Measurements from ENCODE around the gene TTC21A. TPM values are rescaled to one million over a fixed set of nuclear protein-coding genes. Genes with fewer than 3 reads are reported as not detected.

The TTC21A gene
- total and polyA plus RNA-seq, 2 experiments from 2014 or later, result 1.8 to 2.0 TPM

DNA sequence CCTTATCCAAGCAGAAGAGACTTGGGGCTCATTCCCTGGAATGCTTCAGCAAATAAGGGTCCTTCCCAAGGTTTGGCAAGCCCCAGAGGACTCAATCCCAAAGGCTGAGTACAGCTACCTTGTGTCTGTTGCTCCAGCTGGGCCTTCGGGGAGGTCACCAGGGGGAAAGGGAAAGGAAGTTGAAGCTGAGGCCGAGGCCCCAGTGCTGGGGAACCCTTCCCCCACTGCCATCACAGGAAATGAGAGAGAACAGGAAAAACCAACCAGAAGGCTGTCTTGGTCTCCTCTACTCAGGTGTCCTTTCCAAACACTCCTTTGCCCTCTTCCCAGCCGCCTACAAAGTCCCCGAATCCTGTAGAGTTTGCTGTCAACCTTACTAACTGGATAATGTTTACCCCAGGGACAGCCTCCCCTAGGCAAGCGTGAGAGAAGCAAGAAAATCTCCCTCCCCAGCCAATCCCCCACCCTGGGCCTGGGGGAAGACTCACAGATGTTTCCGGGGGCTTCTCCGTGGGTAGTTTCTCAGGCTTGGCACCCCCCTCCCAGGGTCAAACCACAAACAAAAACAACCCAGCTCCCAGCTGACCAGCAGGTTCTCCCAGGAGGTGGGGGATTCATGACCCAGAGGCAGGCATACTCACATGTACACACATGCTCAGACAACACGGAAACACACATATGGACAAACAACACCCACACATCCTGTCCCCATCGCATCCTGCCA lies 40.4 kb downstream of the TTC21A start:
- peak; percentile 61 for DNase-seq (ENCODE audit: low spot score)
- peaks cover 55% of the 10 kb centered on the region for H3K4me1 ChIP-seq (ENCODE audit: insufficient read depth)
- peak overlapping the region; percentile 33; the same call in 1 of the 2 replicates for H3K4me3 ChIP-seq

DNA sequence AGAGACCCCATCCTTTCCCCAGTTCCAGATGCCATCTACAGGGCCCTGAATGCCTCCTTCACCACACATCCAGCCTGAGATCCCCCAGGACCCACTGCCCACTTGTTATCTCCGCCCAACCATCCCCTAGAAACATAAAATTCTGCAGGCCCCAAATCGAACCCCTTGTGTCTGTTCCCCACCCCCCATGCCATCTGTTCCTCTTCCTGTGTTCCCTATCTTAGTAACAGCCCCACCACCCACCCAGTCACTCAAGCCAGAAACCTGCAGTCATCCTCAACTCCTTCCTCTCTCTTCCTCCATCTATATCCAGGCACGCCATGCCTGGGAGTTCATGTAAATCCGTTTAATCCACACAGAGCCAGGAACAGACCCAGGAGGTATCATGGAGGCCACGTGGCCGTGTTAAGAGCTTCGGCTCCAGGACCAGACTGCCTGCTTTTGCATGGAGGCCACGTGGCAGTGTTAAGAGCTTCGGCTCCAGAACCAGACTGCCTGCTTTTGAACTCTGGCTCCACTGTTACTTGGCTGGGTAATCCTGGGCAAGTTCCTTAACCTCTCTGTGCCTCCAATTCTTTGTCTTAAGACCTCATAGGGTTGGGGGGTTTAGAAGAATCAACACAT lies 41.1 kb downstream of the TTC21A start:
- Histone ChIP-seq H3K4me1 (ENCODE audit: insufficient read depth) (peaks cover 55% of the 10 kb centered on the region), H3K4me3 (0 out of 2 replicates have a peak overlapping the region, but pooled peaks have one; percentile 13), H3K27me3 (ENCODE audit: insufficient read depth) (no peaks in the 10 kb centered on the region), H3K4me2 (peak overlapping the region; percentile 75), H3K9me2 (ENCODE audit: insufficient read depth) (no peaks in the 10 kb centered on the region), H3F3A (replicated peaks; ENCODE audit: low read depth) (peaks cover 11% of the 10 kb centered on the region), H2AFZ (no peak overlapping the region), H3K36me3 (ENCODE audit: insufficient read depth) (peaks cover 12% of the 10 kb centered on the region; the same call in 1 of the 2 replicates), H3K79me2 (replicated peaks; ENCODE audit: insufficient read depth) (peaks cover 46% of the 10 kb centered on the region), H3K27ac (ENCODE audit: low read depth) (no peak overlapping the region), H4K20me1 (replicated peaks; ENCODE audit: insufficient read depth) (peaks cover 7% of the 10 kb centered on the region)
- H3K9me3 Mint-ChIP-seq, result no peaks in the 10 kb centered on the region; the same call in 2 of the 3 replicates
- peak overlapping the region; percentile 72 for H3K27ac Mint-ChIP-seq
- peaks cover 29% of the 10 kb centered on the region for H3K27me3 Mint-ChIP-seq (ENCODE audit: insufficient read depth, low read depth, poor library complexity)
- H3K4me3 Mint-ChIP-seq, result peak overlapping the region; percentile 19; the same call in 2 of the 3 replicates
- peaks cover 30% of the 10 kb centered on the region for H3K36me3 Mint-ChIP-seq (ENCODE audit: low read depth)
- DNase-seq (ENCODE audit: low spot score), result no peak
- H3K4me1 Mint-ChIP-seq, result peaks cover 66% of the 10 kb centered on the region
- no peak for ATAC-seq
- no peak for TF ChIP-seq ZNF114 (CRISPR knock-in tag; IDR thresholded peaks at IDR 0.05)
- no peak for TF ChIP-seq ZNF331 (CRISPR knock-in tag; IDR thresholded peaks at IDR 0.05; ENCODE audit: low read depth)
- TF ChIP-seq, protein P1, sequence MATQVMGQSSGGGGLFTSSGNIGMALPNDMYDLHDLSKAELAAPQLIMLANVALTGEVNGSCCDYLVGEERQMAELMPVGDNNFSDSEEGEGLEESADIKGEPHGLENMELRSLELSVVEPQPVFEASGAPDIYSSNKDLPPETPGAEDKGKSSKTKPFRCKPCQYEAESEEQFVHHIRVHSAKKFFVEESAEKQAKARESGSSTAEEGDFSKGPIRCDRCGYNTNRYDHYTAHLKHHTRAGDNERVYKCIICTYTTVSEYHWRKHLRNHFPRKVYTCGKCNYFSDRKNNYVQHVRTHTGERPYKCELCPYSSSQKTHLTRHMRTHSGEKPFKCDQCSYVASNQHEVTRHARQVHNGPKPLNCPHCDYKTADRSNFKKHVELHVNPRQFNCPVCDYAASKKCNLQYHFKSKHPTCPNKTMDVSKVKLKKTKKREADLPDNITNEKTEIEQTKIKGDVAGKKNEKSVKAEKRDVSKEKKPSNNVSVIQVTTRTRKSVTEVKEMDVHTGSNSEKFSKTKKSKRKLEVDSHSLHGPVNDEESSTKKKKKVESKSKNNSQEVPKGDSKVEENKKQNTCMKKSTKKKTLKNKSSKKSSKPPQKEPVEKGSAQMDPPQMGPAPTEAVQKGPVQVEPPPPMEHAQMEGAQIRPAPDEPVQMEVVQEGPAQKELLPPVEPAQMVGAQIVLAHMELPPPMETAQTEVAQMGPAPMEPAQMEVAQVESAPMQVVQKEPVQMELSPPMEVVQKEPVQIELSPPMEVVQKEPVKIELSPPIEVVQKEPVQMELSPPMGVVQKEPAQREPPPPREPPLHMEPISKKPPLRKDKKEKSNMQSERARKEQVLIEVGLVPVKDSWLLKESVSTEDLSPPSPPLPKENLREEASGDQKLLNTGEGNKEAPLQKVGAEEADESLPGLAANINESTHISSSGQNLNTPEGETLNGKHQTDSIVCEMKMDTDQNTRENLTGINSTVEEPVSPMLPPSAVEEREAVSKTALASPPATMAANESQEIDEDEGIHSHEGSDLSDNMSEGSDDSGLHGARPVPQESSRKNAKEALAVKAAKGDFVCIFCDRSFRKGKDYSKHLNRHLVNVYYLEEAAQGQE (IDR thresholded peaks at IDR 0.05; ENCODE audit: unreplicated experiment), result no peak
- no peak for TF ChIP-seq NANOG (IDR thresholded peaks at IDR 0.05; ENCODE audit: borderline replicate concordance)
- TF ChIP-seq, protein P2, sequence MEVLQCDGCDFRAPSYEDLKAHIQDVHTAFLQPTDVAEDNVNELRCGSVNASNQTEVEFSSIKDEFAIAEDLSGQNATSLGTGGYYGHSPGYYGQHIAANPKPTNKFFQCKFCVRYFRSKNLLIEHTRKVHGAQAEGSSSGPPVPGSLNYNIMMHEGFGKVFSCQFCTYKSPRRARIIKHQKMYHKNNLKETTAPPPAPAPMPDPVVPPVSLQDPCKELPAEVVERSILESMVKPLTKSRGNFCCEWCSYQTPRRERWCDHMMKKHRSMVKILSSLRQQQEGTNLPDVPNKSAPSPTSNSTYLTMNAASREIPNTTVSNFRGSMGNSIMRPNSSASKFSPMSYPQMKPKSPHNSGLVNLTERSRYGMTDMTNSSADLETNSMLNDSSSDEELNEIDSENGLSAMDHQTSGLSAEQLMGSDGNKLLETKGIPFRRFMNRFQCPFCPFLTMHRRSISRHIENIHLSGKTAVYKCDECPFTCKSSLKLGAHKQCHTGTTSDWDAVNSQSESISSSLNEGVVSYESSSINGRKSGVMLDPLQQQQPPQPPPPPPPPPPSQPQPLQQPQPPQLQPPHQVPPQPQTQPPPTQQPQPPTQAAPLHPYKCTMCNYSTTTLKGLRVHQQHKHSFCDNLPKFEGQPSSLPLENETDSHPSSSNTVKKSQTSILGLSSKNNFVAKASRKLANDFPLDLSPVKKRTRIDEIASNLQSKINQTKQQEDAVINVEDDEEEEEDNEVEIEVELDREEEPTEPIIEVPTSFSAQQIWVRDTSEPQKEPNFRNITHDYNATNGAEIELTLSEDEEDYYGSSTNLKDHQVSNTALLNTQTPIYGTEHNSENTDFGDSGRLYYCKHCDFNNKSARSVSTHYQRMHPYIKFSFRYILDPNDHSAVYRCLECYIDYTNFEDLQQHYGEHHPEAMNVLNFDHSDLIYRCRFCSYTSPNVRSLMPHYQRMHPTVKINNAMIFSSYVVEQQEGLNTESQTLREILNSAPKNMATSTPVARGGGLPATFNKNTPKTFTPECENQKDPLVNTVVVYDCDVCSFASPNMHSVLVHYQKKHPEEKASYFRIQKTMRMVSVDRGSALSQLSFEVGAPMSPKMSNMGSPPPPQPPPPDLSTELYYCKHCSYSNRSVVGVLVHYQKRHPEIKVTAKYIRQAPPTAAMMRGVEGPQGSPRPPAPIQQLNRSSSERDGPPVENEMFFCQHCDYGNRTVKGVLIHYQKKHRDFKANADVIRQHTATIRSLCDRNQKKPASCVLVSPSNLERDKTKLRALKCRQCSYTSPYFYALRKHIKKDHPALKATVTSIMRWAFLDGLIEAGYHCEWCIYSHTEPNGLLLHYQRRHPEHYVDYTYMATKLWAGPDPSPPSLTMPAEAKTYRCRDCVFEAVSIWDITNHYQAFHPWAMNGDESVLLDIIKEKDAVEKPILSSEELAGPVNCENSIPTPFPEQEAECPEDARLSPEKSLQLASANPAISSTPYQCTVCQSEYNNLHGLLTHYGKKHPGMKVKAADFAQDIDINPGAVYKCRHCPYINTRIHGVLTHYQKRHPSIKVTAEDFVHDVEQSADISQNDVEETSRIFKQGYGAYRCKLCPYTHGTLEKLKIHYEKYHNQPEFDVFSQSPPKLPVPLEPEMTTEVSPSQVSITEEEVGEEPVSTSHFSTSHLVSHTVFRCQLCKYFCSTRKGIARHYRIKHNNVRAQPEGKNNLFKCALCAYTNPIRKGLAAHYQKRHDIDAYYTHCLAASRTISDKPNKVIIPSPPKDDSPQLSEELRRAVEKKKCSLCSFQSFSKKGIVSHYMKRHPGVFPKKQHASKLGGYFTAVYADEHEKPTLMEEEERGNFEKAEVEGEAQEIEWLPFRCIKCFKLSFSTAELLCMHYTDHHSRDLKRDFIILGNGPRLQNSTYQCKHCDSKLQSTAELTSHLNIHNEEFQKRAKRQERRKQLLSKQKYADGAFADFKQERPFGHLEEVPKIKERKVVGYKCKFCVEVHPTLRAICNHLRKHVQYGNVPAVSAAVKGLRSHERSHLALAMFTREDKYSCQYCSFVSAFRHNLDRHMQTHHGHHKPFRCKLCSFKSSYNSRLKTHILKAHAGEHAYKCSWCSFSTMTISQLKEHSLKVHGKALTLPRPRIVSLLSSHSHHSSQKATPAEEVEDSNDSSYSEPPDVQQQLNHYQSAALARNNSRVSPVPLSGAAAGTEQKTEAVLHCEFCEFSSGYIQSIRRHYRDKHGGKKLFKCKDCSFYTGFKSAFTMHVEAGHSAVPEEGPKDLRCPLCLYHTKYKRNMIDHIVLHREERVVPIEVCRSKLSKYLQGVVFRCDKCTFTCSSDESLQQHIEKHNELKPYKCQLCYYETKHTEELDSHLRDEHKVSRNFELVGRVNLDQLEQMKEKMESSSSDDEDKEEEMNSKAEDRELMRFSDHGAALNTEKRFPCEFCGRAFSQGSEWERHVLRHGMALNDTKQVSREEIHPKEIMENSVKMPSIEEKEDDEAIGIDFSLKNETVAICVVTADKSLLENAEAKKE (CRISPR knock-in tag; IDR thresholded peaks at IDR 0.05), result no peak
- TF ChIP-seq CREB1 (CRISPR knock-in tag; IDR thresholded peaks at IDR 0.05; ENCODE audit: low read depth), result no peak

More for the DNA sequence above, 40.4 kb downstream of the TTC21A start:
- peaks cover 11% of the 10 kb centered on the region for H3F3A ChIP-seq (replicated peaks; ENCODE audit: low read depth)
- no peak overlapping the region for H3K27ac ChIP-seq (ENCODE audit: low read depth)
- H3K36me3 ChIP-seq (ENCODE audit: insufficient read depth), result peaks cover 14% of the 10 kb centered on the region; the same call in 1 of the 2 replicates
- peak overlapping the region; percentile 75 for H3K4me2 ChIP-seq
- H3K27me3 ChIP-seq (ENCODE audit: insufficient read depth), result no peaks in the 10 kb centered on the region
- peaks cover 46% of the 10 kb centered on the region for H3K79me2 ChIP-seq (replicated peaks; ENCODE audit: insufficient read depth)
- no peak for ATAC-seq
- H3K27ac Mint-ChIP-seq, result peak overlapping the region; percentile 86
- H3K4me1 Mint-ChIP-seq, result peaks cover 66% of the 10 kb centered on the region
- no peaks in the 10 kb centered on the region for H3K9me2 ChIP-seq (ENCODE audit: insufficient read depth)
- H4K20me1 ChIP-seq (replicated peaks; ENCODE audit: insufficient read depth), result peaks cover 7% of the 10 kb centered on the region
- TF ChIP-seq, protein P3, sequence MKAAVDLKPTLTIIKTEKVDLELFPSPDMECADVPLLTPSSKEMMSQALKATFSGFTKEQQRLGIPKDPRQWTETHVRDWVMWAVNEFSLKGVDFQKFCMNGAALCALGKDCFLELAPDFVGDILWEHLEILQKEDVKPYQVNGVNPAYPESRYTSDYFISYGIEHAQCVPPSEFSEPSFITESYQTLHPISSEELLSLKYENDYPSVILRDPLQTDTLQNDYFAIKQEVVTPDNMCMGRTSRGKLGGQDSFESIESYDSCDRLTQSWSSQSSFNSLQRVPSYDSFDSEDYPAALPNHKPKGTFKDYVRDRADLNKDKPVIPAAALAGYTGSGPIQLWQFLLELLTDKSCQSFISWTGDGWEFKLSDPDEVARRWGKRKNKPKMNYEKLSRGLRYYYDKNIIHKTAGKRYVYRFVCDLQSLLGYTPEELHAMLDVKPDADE (IDR thresholded peaks at IDR 0.05), result no peak
- H3K36me3 Mint-ChIP-seq (ENCODE audit: low read depth), result peaks cover 37% of the 10 kb centered on the region
- no peaks in the 10 kb centered on the region; the same call in 2 of the 3 replicates for H3K9me3 Mint-ChIP-seq
- peak overlapping the region; percentile 19 for H3K4me3 Mint-ChIP-seq
- H2AFZ ChIP-seq, result no peak overlapping the region
- peaks cover 29% of the 10 kb centered on the region for H3K27me3 Mint-ChIP-seq (ENCODE audit: insufficient read depth, low read depth, poor library complexity)

All from GM23338 (cell line).